AG10803 (cell line): ENCODE measurements around the gene HTRA1.

Experiments used
- DNase-seq: peaks from one replicate; pipeline ENCODE4 v3.0.0; 2010; ENCODE audit warnings: low read depth
- H3K4me3 ChIP-seq: 2 replicates; pipeline ENCODE4 v1.5.1; 2011; ENCODE audit warnings: mild to moderate bottlenecking, low read length, control low read depth
- CTCF ChIP-seq: conservative IDR thresholded peaks from 2 replicates; pipeline ENCODE4 v1.5.1; 2011; ENCODE audit warnings: mild to moderate bottlenecking, low read length, control low read depth, inconsistent platforms

The HTRA1 gene

GRCh38 chr10:122490268-122490667 is 28.9 kb downstream of the HTRA1 start:
- no peak for TF ChIP-seq CTCF
- no peak overlapping the region for H3K4me3 ChIP-seq
- peak; percentile 72 for DNase-seq

GRCh38 chr10:122490786-122491680 is 29.7 kb downstream of the HTRA1 start:
- TF ChIP-seq CTCF: no peak
- peak; percentile 61 for DNase-seq
- no peak overlapping the region for H3K4me3 ChIP-seq

- no peak for DNase-seq
- no peak for TF ChIP-seq CTCF
- H3K4me3 ChIP-seq: no peak overlapping the region
Observed at GRCh38 chr10:122492006-122492405, 30.7 kb downstream of the HTRA1 start.

GRCh38 chr10:122492999-122493481 is 31.7 kb downstream of the HTRA1 start:
- peak; percentile 84 for DNase-seq
- H3K4me3 ChIP-seq: peak overlapping the region; percentile 31
- TF ChIP-seq CTCF: no peak

GRCh38 chr10:122493761-122494160 is 32.4 kb downstream of the HTRA1 start:
- no peak for TF ChIP-seq CTCF
- DNase-seq: no peak
- no peak overlapping the region for H3K4me3 ChIP-seq

- DNase-seq: no peak
- no peak overlapping the region for H3K4me3 ChIP-seq
- TF ChIP-seq CTCF: no peak
Observed at GRCh38 chr10:122494173-122494820, 32.9 kb downstream of the HTRA1 start.
